GM19468 (cell line): Measurements from ENCODE around the gene MT1A.
"Not testable (repeated sequence)": the region's sequence is repeated elsewhere in the genome, so short reads cannot be mapped to it uniquely, and the experiment has no call there.

Experiments
- ATAC-seq: cut with Tn5 transposase; IDR thresholded peaks from one replicate; pipeline ENCODE4 v1.9.1; 2021; ENCODE audit warnings: mild to moderate bottlenecking, moderate library complexity, moderate number of reproducible peaks; ENCODE audit not compliant: unreplicated experiment; ENCODE audit errors: extremely low read depth

The MT1A gene

DNA sequence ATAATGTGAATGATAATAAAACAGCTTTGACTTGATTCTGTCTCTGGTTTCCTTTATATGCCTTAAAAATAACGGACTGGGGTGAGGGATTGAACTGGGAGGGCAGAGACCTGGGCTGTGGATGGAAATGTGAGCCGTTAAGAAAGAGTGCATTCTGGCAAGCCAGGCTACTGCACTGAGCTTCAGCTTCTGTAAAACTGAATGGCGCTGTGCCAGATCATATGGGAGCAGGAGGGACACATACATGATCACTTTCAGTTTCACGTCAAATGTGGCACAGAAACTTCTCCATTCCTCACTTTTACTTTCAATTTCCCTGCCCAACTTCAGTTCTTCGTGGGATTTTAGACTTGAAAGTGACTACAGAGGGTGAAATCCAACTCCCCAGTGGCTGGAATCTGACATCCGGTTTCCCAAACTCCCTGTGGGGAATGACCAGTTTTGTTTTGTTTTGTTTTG, 29.0 kb upstream of the MT1A start:
- ATAC-seq = no peak

- ATAC-seq = no peak
These were observed 28.4 kb upstream of the MT1A start for GRCh38 chr16:56610017-56610608.

DNA sequence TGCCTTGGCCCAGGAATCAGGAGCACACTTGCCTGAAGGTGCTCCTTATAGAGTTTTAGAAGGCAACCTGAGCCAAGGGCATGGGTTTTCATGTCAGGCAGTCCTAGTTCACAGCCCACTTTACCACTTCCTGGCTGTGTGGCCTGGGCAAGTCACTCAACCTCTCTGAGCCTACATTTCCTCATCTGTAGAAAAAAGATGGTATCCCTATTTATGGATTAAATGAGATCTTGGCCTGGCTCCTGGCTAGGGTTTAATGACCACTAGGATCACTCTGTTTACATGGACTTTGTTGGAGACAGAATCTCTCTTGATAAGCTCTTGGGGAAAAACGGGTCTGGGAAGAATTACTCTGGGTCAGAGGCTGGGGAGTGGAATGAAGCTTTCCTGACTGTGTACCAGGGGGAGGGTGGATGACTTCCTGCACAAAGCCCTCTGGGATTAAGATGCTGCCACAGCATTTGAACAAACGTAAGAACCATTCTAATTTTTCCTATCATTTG, 27.8 kb upstream of the MT1A start:
- ATAC-seq = no peak

DNA sequence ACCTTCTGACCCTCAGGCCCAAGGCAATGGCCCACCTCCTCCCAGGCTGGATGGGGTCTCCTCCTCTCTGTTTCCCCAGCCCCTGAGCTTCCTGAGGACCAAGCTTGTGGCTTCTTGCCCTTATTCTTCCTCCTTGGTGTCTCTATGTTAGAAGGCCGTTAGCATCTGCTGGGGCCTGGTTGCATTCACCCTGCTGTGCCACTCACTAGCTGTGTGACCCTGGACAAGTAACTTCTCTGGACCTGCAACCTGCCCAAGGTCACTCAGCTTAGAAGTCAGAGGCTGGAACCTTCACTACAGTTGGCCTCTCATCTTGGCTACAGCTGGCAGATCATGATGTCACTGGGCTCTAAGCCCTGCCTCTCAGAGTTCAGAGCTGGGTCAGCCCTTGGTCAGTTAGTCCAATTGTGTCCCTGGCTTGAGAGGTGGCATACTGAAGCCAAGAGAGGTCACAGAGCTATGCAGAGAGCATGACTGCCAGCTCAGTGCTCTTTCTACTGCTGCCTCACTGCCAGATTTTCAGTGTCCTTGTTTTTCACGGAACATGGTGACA, 27.1 kb upstream of the MT1A start:
- ATAC-seq = no peak

DNA sequence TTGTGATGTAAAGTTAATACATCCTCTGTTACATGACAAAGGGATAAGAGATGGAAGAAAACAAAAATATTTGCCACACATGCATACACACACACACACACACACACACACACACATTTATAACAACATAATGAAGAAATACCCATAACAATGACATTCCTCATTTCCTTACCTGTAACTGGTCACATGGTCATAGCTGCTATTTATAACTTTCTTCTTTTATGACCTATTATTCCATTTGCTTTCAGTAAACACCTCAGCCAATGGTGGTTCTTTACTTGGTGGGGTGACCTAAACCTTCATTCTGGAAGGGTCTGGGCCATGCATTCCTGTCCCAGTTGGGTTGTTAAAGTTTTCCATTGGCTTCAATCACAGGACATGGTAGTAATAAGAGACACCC, 24.8 kb upstream of the MT1A start:
- no peak for ATAC-seq

- ATAC-seq = no peak
These were observed 23.9 kb upstream of the MT1A start for GRCh38 chr16:56614549-56614991.

DNA sequence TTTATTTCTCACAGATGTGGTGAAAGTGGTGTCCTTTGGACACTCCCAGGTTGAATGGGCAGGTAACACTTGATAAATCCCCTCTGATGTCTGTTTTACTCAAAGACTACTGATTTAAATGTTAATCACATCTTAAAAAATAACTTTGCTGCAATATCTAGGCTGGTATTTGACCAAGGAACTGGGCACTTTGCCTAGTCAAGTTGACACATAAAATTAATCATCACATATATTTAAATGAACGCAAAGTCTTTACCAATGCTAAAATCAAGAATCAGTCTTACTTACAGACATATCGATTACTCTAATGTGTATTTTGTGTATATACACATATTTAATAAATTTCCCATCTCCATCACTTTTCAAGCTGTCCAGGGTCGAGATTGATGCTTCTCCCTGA, 23.1 kb upstream of the MT1A start:
- no peak for ATAC-seq

GRCh38 chr16:56616608-56617211, 21.8 kb upstream of the MT1A start:
- ATAC-seq = no peak

DNA sequence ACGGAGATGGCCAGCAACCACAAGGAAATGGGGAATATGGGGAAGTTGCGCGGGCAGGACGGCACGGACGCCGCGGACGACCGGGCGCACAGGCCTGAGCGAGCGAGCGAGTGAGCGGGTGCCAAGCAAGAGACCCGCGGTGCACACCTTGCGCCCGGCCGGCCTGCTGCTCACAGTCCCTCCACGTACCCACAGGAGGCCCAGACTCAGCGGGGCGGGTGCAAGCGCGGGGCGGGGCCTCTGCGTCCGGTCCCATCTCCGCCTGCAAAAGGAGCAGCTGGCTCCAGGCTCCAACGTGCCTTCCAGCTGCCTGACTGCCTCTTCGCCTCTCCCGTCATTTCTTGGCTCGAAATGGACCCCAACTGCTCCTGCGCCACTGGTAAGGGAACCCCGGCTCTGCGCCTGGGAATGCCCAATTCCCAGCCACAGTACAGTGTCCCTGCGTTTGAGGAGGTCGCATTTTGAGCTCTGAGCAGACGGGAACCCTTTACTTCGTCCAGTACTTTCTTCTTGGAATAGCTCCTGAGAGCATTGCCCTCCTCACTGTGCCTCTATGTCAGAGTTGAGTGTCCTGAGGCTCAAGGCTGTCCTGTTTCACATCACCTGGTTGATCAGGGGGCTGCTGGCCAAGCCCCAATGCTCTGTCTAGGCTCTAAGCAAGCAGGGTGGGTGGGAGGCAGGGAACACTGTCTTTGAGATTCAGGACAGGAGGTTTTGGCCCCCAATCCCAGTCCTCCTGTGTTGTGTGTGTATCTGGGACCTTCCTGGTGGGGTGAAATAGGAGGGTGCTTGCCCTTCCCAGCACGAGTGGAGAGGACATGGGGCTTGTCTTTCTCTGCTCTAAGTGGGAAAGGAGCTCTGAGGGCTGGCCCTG, 21.0 kb upstream of the MT1A start:
- ATAC-seq = no peak

GRCh38 chr16:56618138-56618537, 20.3 kb upstream of the MT1A start:
- no peak for ATAC-seq

- ATAC-seq = no peak
These were observed 18.0 kb upstream of the MT1A start for GRCh38 chr16:56620339-56620897.

DNA sequence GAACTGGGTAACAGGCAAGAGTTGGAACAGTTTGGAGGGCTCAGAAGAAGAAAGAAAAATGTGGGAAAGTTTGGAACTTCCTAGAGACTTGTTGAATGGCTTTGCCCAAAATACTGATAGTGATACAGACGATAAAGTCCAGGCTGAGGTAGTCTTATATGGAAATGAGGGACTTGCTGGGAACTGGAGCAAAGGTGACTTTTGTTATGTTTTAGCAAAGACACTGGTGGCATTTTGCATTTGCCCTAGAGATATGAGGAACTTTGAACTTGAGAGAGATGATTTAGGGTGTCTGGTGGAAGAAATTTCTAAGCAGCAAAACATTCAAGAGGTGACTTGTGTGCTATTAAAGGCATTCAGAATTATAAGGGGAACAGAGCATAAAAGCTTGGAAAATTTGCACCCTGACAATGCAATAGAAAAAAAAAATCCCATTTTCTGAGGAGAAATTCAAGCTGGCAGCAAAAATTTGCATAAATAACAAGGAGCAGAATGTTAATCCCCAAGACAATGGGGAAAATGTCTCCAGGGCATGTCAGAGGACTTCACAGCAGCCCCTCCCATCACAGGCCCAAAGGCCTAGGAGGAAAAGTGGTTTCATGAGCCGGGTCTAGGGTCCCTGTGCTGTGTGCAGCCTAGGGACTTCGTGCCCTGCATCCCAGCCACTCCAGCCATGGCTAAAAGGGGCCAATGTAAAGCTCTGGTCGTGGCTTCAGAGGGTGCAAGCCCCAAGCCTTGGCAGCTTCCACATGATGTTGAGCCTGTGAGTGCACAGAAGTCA, 16.6 kb upstream of the MT1A start:
- ATAC-seq = not testable (repeated sequence)

GRCh38 chr16:56623184-56623583, 15.3 kb upstream of the MT1A start:
- not testable (repeated sequence) for ATAC-seq

- ATAC-seq = no peak
These were observed 14.8 kb upstream of the MT1A start for GRCh38 chr16:56623637-56624036.

DNA sequence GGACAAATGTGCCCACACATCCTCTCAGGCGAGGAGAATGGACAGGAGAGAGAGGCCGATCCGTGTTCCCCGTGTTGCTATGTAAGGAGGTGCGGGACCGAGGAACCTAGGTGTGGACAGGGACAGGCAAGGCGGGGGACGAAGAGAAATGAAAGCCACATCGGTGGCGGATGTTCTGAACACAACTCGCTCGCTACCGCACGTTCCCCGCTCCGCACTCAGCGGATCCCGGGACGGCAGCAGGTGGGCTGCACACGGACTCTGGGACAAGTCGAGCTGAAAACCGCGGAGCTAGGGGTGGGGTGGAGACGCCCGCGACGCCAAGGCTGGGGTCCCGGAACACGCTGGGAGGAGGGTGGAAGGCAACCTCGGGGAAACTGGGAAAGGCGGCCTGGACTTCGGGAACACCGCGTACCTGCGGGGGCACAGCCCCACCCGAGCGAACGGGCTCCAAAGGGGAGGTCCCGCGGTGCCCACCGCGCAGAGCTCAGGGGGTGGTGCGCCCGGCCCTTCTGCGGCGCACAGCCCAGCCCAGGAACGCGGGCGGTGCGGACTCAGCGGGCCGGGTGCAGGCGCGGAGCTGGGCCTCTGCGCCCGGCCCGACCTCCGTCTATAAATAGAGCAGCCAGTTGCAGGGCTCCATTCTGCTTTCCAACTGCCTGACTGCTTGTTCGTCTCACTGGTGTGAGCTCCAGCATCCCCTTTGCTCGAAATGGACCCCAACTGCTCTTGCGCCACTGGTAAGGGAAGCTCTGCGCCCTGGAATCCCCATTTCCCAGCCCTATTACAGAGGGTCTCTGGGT, 13.1 kb upstream of the MT1A start, which contains the start of gene MT1E:
Gene MT1E (plus strand): TSS at position 642 of the 803 bp plus-strand sequence. CDS start 71 bp downstream, at position 713.
- ATAC-seq = peak; percentile 33

DNA sequence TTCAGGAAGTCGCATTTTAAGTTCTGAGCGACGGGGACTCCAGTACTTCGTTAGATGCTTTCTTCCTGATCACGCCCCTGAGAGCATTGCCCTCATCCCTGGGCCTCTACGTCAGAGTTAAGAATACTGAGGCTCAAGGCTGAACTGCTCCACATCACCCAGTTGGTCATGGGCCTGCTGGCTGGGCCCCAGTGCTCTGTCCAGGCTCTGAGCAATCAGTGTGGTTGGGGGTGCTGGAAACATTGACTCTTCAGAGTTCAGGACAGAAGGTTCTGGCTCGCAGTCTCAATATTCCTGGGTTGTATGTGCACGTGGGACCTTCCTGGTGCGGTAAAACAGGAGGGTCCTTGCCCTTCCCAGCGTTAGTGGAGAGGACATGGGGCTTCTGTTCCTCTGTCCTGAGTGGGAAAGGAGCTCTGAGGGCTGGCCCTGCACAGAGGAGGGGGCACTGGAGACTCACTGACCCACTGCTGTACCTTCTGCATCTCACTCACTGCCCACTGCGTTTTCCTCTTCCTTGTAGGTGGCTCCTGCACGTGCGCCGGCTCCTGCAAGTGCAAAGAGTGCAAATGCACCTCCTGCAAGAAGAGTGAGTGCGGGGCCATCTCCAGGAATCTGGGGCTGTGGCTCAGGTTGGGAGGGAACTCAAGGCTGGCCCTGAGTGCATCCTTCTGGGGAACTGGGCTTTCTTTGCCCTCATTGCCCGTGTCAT, 12.4 kb upstream of the MT1A start:
- ATAC-seq = no peak

DNA sequence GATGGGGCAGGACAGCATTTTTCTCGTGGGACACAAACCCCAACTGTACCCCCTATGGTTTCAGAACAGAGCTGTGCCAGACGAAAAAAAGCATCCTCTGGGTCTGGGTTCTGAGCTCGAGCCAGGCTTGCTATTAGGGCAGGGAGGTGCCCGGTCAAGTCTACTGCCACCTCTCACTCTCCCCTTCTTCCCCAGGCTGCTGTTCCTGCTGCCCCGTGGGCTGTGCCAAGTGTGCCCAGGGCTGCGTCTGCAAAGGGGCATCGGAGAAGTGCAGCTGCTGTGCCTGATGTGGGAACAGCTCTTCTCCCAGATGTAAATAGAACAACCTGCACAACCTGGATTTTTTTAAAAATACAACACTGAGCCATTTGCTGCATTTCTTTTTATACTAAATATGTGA, 11.8 kb upstream of the MT1A start:
- no peak for ATAC-seq
